GM12878 (cell line): Measurements from ENCODE around the gene TFCP2L1. TPM values are rescaled to one million over a fixed set of nuclear protein-coding genes. Genes with fewer than 3 reads are reported as not detected.

Source experiments
- ATAC-seq: fragments of 200-7000 bp; cut with Tn5 transposase; 3 replicates; pipeline ENCODE4 v1.9.1; 2020; ENCODE audit warnings: mild to moderate bottlenecking, moderate library complexity
- BruUV-seq: library from RNA; stranded (reverse); fragments of 400-500 nt; replicated peaks from 2 replicates; lab custom pipeline; 2021; lab: Mats Ljungman, UMichigan
- CTCF ChIA-PET: fragments of 300-600 bp; sonication (Branson Sonifier 250); formaldehyde crosslinking; extraction: SDS; loops from one replicate; lab custom pipeline; 2021; ENCODE audit warnings: inconsistent platforms; lab: Yijun Ruan, JAX
- POLR2A ChIA-PET: fragments of 350-600 bp; formaldehyde crosslinking; extraction: SDS; loops from one replicate; lab custom pipeline; 2021; ENCODE audit warnings: inconsistent platforms; lab: Charles Lee
- RAD21 ChIA-PET: fragments of 300-600 bp; sonication (Branson Sonifier 250); formaldehyde crosslinking; loops from one replicate; lab custom pipeline; 2023; ENCODE audit warnings: antibody characterized with exemption; ENCODE audit not compliant: unreplicated experiment; lab: Charles Lee
- SMC1A ChIA-PET: fragments of 300-600 bp; sonication (Branson Sonifier 250); formaldehyde crosslinking; loops from one replicate; lab custom pipeline; 2023; ENCODE audit not compliant: unreplicated experiment, uncharacterized antibody; lab: Charles Lee
- DNase-seq: peaks from one replicate; pipeline ENCODE4 v3.0.0-alpha.2; 2011; ENCODE audit warnings: low read depth, low spot score
- FAIRE-seq: peaks from 3 replicates; lab custom pipeline; 2011; peaks lifted over from hg19 to GRCh38; lab: Jason Lieb, UNC
- H2AFZ ChIP-seq: 2 replicates; pipeline ENCODE4 v1.6.0; 2011; ENCODE audit warnings: low read depth, low read length, control low read depth; ENCODE audit not compliant: control insufficient read depth
- H3K27ac ChIP-seq: 2 replicates; pipeline ENCODE4 v1.5.1; 2011; ENCODE audit warnings: control low read depth; ENCODE audit not compliant: control insufficient read depth, insufficient read depth
- H3K27me3 ChIP-seq, 2 experiments: replicated peaks in 1 of 2; 2 replicates each; pipeline versions ENCODE4 v1.6.0 to v1.6.1; 2011; ENCODE audit warnings: low read length in 1 of 2; ENCODE audit not compliant: control insufficient read depth in 2 of 2, insufficient read depth in 2 of 2
- H3K36me3 ChIP-seq, 2 experiments: 2 replicates each; pipeline ENCODE4 v1.5.1; 2011; ENCODE audit warnings: low read length in 1 of 2; ENCODE audit not compliant: control insufficient read depth in 2 of 2, insufficient read depth in 2 of 2
- H3K4me1 ChIP-seq: 2 replicates; pipeline ENCODE4 v1.6.1; 2011; ENCODE audit warnings: mild to moderate bottlenecking, low read length, moderate library complexity, mixed read lengths; ENCODE audit not compliant: control insufficient read depth, insufficient read depth
- H3K4me2 ChIP-seq: 2 replicates; pipeline ENCODE4 v1.6.0; 2011; ENCODE audit warnings: control low read depth; ENCODE audit not compliant: control insufficient read depth, insufficient read depth
- H3K4me3 ChIP-seq: fragments of 200-600 bp; sonication (generic); 2 replicates; pipeline ENCODE4 v1.5.1; 2016
- H3K79me2 ChIP-seq: 2 replicates; pipeline ENCODE4 v1.6.0; 2011; ENCODE audit warnings: low read length; ENCODE audit not compliant: control insufficient read depth, insufficient read depth
- H3K9ac ChIP-seq: 2 replicates; pipeline ENCODE4 v1.8.0; 2011; ENCODE audit warnings: low read length, control low read depth, mixed read lengths; ENCODE audit not compliant: control insufficient read depth, insufficient read depth
- H3K9me3 ChIP-seq: replicated peaks from 3 replicates; pipeline ENCODE4 v1.5.1; 2011; ENCODE audit warnings: mild to moderate bottlenecking, low read length; ENCODE audit not compliant: control insufficient read depth, insufficient read depth
- H4K20me1 ChIP-seq: 2 replicates; pipeline ENCODE4 v1.6.0; 2011; ENCODE audit not compliant: control insufficient read depth, insufficient read depth
- CBFB ChIP-seq: IDR thresholded peaks from 2 replicates; pipeline ENCODE4 v1.6.1; 2016; ENCODE audit warnings: antibody characterized with exemption, low read depth
- CHD2 ChIP-seq: IDR thresholded peaks from 2 replicates; pipeline ENCODE4 v1.6.1; 2011; ENCODE audit warnings: low read depth, low read length, improper control_type of control experiment, borderline replicate concordance
- HDGF ChIP-seq: fragments of 450-650 bp; IDR thresholded peaks from 2 replicates; pipeline ENCODE4 v1.6.1; 2016; ENCODE audit warnings: antibody characterized with exemption
- MAX ChIP-seq: IDR thresholded peaks from 2 replicates; pipeline ENCODE4 v1.6.1; 2012; ENCODE audit warnings: low read depth, low read length, improper control_type of control experiment
- NR2C1 ChIP-seq: fragments of 450-650 bp; IDR thresholded peaks from 2 replicates; pipeline ENCODE4 v1.6.1; 2017; ENCODE audit warnings: antibody characterized with exemption, mild to moderate bottlenecking, moderate library complexity
- NR2C2 ChIP-seq: IDR thresholded peaks from 2 replicates; pipeline ENCODE4 v1.6.1; 2011; ENCODE audit warnings: borderline replicate concordance, low read depth; ENCODE audit not compliant: control insufficient read depth, insufficient read length
- PAX5 ChIP-seq: IDR thresholded peaks from 2 replicates; pipeline ENCODE4 v1.6.1; 2011; ENCODE audit warnings: low read depth, low read length, borderline replicate concordance
- PAX8 ChIP-seq: fragments of 450-650 bp; IDR thresholded peaks from 2 replicates; pipeline ENCODE4 v1.6.1; 2017; ENCODE audit warnings: mild to moderate bottlenecking, moderate library complexity
- RFX5 ChIP-seq: IDR thresholded peaks from 2 replicates; pipeline ENCODE4 v1.6.1; 2011; ENCODE audit warnings: low read depth, low read length, improper control_type of control experiment
- WRNIP1 ChIP-seq: IDR thresholded peaks from 2 replicates; pipeline ENCODE4 v1.6.1; 2011; ENCODE audit warnings: low read depth, low read length, improper control_type of control experiment, borderline replicate concordance
- ZNF207 ChIP-seq: fragments of 450-650 bp; IDR thresholded peaks from 2 replicates; pipeline ENCODE4 v1.6.1; 2014; ENCODE audit warnings: antibody characterized with exemption, mild to moderate bottlenecking, borderline replicate concordance
- WGBS: methylation state at CpG from one replicate; pipeline ENCODE4 v1.1.6; 2016; ENCODE audit warnings: low lambda C conversion rate; ENCODE audit not compliant: insufficient replicate concordance, insufficient coverage; ENCODE audit errors: missing lambda C conversion rate; 5-methylcytosine and 5-hydroxymethylcytosine counted together
- in situ Hi-C: fragments of 300-500 bp; cut with MboI; formaldehyde crosslinking; loops from 9 replicates; pipeline ENCODE4 v1.14.3; 2018; ENCODE audit warnings: mixed read lengths
- intact Hi-C: fragments of 100-400 bp; cut with micrococcal nuclease; formaldehyde crosslinking; loops from one replicate; pipeline ENCODE4 v1.14.2; 2022; ENCODE audit not compliant: unreplicated experiment
- polyA plus RNA-seq, 11 experiments: library from polyadenylated mRNA; depleted of rRNA in 4 of 11; unstranded in 6 of 11; stranded (reverse) in 5 of 11; fragments of >200 nt; fragmentation: Nextera tagmentation in 4 of 11; fragmentation: Illumina TruSeq in 1 of 11; extraction: Ambion mirVana in 4 of 11; extraction: Trizol in 1 of 11; gene quantifications; 1 replicate in 1 of 11; 2 replicates in 10 of 11; pipeline versions ENCODE4 v1.2.1 to v1.2.3, GENCODE V29; 2011 to 2016; ENCODE audit warnings: inconsistent platforms in 2 of 11, missing spikeins in 2 of 11, low read depth in 1 of 11
- total RNA-seq, 4 experiments: library from RNA; depleted of rRNA in 3 of 4; stranded (reverse); fragments of >200 nt in 3 of 4; fragmentation: Illumina TruSeq in 1 of 4; extraction: Trizol in 1 of 4; gene quantifications; 2 replicates each; pipeline versions ENCODE4 v1.2.1 to v1.2.3, GENCODE V29; 2013 to 2021
- TF ChIP-seq, protein P1 (sequence below): fragments of 450-650 bp; IDR thresholded peaks from 2 replicates; pipeline ENCODE4 v1.6.1; 2018; ENCODE audit warnings: mild to moderate bottlenecking, low read depth, moderate library complexity; ENCODE audit not compliant: partially characterized antibody

Gene TFCP2L1
- total and polyA plus RNA-seq, 10 of the 15 experiments (the other 5 are each of a cell fraction or from before 2014, with no cell fraction given) = 0.02 to 0.21 (median 0.09) TPM; not detected in 1

DNA sequence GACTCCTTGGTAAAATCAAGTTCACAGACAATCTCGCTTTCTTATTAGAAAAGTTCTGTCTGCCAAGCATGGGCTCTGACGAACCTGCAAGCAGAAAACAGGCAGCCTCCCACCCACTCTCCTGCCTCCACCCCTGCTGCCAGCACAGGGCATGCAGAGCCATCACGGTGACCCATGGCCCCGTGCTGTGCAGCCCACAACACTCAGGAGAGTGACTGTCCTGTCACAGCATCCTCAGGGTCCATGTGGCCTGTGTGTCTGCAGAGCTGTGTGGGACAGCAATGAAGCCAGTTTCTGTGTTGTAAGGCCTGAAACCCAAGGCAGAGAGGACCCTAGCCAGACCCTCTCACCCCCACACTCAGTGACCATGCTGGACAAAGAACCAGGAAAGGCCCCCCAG, 46.2 kb downstream of the TFCP2L1 start:
- H2AFZ ChIP-seq = no peak overlapping the region
- CTCF ChIA-PET = no interaction called here

More for the DNA sequence above, 46.2 kb downstream of the TFCP2L1 start:
- H3K4me2 ChIP-seq = no peak overlapping the region
- no peak for FAIRE-seq
- BruUV-seq = no TSS peak
- no peak for DNase-seq
- H3K27ac ChIP-seq = no peak overlapping the region
- in situ Hi-C loops = no loop called here
- TF ChIP-seq RFX5 (no peak), PAX5 (no peak), NR2C2 (no peak), CHD2 (no peak), HDGF (no peak), PAX8 (no peak), ZNF207 (no peak), MAX (no peak), WRNIP1 (no peak), CBFB (no peak), NR2C1 (no peak)
- TF ChIP-seq, protein P1, sequence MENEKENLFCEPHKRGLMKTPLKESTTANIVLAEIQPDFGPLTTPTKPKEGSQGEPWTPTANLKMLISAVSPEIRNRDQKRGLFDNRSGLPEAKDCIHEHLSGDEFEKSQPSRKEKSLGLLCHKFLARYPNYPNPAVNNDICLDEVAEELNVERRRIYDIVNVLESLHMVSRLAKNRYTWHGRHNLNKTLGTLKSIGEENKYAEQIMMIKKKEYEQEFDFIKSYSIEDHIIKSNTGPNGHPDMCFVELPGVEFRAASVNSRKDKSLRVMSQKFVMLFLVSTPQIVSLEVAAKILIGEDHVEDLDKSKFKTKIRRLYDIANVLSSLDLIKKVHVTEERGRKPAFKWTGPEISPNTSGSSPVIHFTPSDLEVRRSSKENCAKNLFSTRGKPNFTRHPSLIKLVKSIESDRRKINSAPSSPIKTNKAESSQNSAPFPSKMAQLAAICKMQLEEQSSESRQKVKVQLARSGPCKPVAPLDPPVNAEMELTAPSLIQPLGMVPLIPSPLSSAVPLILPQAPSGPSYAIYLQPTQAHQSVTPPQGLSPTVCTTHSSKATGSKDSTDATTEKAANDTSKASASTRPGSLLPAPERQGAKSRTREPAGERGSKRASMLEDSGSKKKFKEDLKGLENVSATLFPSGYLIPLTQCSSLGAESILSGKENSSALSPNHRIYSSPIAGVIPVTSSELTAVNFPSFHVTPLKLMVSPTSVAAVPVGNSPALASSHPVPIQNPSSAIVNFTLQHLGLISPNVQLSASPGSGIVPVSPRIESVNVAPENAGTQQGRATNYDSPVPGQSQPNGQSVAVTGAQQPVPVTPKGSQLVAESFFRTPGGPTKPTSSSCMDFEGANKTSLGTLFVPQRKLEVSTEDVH = no peak
- POLR2A ChIA-PET = no interaction called here
- SMC1A ChIA-PET = no interaction called here
- no peaks in the 10 kb centered on the region for H3K4me1 ChIP-seq
- H4K20me1 ChIP-seq = no peaks in the 10 kb centered on the region
- H3K4me3 ChIP-seq = no peak overlapping the region
- no peak for ATAC-seq
- no peak overlapping the region for H3K9ac ChIP-seq
- WGBS = 3% methylated on average over 4 of the region's 4 CpGs
- no peaks in the 10 kb centered on the region for H3K9me3 ChIP-seq
- no peaks in the 10 kb centered on the region for H3K36me3 ChIP-seq
- intact Hi-C loops = no loop called here
- no peaks in the 10 kb centered on the region; a peak in 2 of 4 replicates for H3K27me3 ChIP-seq
- RAD21 ChIA-PET = no interaction called here
- H3K79me2 ChIP-seq = no peaks in the 10 kb centered on the region
